ENCODE data around the gene ZDHHC6.

- TF ChIP-seq PHF8 (IDR thresholded peaks at IDR 0.05; ENCODE audit: borderline replicate concordance, low read depth) (no peak), CTCF (IDR thresholded peaks at IDR 0.05) (no peak), ZFP36 (IDR thresholded peaks at IDR 0.05; ENCODE audit: borderline replicate concordance, partially characterized antibody) (no peak), POLR2A (IDR thresholded peaks at IDR 0.05; ENCODE audit: low read length) (no peak), RCOR1 (IDR thresholded peaks at IDR 0.05; ENCODE audit: low read depth, low read length) (no peak), MYC (IDR thresholded peaks at IDR 0.05; ENCODE audit: borderline replicate concordance, low read length) (no peak)
Observed at GRCh38 chr10:112491144-112491543, 44.4 kb upstream of the ZDHHC6 start.
